ENCODE data around the gene RPL10.

GRCh38 chrX:154366666-154367055 lies 31.5 kb upstream of the RPL10 start:
- TF ChIP-seq, protein P1, sequence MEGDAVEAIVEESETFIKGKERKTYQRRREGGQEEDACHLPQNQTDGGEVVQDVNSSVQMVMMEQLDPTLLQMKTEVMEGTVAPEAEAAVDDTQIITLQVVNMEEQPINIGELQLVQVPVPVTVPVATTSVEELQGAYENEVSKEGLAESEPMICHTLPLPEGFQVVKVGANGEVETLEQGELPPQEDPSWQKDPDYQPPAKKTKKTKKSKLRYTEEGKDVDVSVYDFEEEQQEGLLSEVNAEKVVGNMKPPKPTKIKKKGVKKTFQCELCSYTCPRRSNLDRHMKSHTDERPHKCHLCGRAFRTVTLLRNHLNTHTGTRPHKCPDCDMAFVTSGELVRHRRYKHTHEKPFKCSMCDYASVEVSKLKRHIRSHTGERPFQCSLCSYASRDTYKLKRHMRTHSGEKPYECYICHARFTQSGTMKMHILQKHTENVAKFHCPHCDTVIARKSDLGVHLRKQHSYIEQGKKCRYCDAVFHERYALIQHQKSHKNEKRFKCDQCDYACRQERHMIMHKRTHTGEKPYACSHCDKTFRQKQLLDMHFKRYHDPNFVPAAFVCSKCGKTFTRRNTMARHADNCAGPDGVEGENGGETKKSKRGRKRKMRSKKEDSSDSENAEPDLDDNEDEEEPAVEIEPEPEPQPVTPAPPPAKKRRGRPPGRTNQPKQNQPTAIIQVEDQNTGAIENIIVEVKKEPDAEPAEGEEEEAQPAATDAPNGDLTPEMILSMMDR (IDR thresholded peaks at IDR 0.05) = no peak
- TF ChIP-seq POLR2A (IDR thresholded peaks at IDR 0.05) = no peak
